DMS153 treated with DMSO at 0.1 percent for 48 hours (cell line): Measurements from ENCODE around the gene NPHP4.

Experiments used
- DNase-seq: peaks from one replicate; lab custom pipeline; 2025; ENCODE audit not compliant: unreplicated experiment; lab: John Stamatoyannopoulos, UW

NPHP4 gene

DNA sequence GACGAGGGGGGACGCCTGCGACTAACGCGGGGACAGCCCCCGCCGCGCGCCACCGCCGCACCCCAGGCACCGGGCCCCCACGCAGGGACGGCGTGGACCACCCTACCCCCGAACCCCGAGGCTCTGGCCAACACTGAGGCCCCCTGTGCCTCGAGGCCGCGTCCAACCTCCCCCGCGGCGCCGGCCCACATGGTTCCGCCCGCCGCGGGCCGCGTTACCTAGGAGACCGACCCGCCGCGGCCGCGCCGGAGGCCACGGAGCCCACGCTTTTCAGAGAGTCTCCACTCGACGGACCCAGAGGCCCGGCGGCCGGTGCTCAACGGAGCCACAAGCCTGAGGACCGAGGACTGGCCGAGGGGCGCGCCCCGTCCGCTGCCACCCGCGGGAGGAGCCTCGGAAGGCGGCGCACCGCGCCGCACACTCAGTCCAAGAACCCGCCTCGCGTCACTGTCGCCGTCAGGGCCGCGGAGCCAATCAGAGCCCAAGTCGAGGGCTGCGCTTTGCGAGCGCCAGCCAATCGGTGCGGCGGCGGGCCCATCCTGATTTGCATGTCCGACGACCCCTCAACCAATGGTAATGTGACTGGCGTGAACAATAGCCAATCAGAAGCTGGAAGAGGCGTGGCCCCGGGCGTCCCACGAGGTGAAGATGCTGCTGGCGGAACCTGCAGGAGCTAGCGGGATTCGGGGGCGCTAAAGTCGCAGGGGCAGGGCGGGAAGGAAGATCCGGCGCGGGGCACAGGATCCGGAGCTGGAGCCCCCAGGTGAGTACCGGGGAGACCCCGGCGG, at the start of gene NPHP4:
Gene NPHP4, minus strand, starts transcription at position 400 of the 788 bp plus-strand sequence. CDS start 6,136 bp downstream, outside the sequence.
- DNase-seq = peak; percentile 95

DNA sequence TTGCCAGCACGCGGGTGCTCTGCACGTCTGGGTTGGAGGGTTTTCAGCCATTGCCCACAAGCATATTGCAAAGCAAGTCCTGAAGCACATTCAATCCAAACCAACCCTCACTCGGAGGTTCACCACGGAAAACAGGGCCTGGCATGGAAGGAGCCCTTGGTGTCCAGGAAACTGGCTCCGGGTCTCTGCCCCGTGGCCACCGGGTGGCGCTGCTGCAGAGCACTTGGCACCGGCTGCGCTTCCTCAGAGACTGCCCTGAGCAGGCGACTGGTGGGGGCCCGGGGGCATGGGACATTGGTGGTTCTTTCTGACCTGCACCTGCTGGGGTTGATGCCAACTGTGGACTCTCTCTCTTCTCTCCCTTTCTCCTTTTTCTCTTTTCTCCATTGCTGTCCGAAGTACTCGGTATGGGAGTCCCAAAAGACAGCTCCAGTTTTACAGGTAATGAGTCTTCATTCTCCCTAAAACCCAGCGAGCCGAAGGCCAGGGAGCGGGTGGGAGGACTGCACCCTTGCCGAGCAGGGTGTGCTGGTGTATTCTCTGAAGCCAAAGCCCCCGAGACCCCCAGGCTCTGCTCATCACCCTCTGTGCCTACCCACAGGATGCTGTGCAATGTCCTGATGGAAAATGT, 49.3 kb upstream of the NPHP4 start:
- no peak for DNase-seq

DNA sequence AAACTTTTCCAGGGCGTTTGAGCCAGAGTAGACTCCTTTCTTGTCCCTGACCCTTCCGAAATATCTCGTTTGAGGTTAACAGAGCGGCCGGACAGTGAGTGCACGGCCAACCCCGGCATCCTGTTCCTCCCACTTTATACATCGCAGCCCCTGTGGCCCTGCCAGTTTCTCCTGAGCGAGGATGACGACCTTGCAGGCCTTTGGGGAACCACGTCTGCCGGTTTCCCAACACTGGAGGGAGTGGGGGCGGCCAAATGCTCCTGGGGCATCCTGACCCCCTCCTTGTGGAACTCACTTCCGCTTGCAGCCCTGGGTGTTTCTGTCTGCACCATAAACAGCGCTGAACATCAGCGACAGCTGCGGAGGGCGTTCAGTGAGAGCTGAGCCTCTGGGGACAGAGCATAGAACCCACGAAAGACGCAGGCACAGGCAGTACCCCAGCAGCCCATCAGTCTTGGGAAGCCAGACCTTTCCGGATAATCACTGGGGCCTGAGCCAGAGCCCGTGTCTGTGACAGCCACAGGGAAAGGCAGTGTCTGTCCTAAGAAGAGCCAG, 48.7 kb upstream of the NPHP4 start:
- no peak for DNase-seq

DNA sequence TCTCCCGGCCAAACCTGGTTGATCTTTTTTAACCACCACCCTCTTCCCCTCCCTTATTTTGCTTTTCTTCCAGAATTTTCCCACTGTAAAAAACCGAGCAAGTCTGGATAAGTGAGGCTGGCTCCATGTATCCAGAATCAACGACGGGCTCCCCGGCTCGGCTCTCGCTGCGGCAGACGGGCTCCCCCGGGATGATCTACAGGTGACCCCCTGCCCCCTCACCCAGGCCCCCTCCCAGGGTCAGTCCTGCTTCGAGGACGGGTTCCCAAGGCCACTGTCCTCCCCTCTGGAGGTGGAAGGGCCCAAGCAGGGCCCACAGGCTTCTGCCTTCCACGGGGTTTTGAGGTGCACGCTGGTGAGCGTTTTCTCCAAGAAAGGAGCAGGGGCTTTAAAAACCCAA, 48.2 kb upstream of the NPHP4 start:
- no peak for DNase-seq

DNA sequence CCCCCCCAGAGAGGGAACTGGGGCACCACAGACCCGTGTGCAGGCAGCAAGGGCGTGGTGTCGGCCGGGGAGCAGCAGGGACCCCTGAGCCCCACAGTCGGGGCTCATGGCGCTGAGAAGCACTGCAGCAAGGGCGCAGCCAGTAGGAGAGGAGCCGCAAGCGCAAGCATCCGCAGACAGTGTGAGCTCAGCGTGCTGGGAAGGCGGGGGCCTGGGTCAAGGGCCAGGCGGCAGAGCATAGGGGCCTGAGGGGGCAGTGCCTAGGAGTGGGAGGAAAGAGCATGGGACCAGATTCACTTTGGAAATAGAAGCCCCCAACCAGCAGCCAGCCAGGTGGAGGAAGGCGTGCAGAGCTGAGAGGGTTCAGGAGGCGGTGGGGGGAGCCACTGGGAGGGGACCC, 46.8 kb upstream of the NPHP4 start:
- no peak for DNase-seq

DNA sequence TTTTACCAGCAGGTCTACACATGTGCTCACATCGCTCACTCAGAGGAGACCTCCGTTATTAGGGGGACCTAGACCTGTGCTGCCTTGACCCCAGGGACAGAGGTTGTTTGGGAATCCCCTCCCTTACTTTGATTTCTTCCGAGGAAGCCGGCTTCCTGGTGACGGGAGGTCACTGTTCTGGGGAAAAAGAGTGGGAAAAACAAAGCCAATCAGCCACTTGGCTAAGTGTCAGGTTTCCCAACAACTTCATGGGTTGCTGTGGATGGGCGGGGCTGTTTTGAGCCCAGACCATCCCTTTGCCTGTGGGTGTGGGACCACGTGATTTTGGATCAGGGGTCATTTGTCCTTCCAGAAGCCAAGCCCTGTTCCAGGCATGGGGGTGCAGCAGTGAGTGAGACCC, 46.4 kb upstream of the NPHP4 start:
- DNase-seq = no peak

DNA sequence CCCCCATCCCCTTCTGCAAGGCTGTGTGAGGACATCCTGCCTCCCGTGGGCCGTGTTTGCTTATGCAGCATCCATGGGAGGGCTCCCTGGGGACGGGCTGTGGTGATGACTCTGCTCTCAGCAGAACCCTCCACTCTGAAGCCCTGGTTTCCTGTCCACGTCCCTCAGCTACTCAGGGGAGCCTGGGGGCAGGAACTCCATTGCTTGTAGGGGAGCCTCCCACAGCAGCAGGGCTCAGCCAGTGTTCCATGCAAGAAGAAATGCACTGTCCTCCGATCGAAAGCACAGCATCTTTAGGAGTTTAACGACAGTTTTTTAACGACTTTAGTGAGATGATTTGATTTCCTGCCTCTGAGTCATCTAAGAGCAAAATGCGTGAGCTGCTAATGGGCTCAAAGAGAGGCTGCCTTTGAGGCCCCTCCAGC, 45.1 kb upstream of the NPHP4 start:
- DNase-seq = peak; percentile 45

DNA sequence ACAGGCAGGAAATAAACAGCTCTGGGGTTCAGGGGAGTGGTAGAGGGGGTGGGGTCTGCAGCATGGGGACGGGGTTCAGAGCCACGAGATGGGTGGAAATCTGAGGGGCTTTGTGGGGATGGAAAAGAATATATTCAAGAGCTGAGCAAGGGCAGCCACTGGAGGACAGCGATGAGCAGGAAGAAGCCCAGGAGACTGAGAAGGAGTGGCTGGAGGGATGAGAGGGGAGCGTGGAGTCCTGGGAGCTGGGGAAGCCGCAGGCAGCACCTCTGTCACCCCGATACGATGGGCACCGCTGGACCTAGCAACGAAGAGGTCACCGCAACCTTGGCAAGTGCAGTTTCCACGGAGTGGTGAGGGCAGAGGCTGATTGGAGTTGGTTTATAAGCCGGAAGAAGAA, 43.5 kb upstream of the NPHP4 start:
- DNase-seq = no peak

DNA sequence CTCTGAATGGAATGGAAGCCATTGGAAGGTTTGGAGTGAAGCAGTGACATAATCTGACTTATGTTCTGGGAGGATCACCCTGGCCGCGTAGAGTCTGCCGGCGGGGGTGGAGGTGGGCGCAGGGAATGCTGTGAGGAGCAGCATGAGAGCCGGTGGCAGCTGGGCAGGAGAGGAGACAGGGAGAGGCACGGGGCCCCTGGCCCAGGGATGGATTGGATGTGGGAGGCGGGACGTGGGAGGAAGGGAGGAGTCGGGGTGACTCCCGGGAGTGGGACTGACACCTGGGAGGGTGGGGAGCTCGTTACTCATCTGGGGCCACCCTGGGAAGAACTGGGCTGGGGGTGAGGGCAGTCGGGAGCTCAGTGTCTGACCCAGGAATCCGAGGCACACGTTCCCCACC, 43.1 kb upstream of the NPHP4 start:
- DNase-seq = no peak

DNA sequence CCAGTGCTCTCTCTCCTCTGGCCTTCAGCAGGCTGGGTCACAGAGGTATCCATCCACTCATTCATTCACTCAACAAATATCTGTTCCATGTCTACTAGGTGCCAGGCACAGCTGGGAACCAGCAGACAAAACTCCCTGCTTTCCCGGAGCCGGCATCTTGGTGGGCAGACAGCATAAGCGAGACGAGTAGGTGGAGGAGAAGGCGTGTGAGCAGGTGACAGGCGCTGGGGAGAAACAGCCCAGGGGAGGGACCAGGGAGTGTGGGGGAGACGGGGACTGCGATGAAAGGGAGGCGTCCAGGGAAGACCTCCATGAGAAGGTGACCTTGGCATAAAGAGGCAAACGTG, 42.5 kb upstream of the NPHP4 start:
- no peak for DNase-seq

DNA sequence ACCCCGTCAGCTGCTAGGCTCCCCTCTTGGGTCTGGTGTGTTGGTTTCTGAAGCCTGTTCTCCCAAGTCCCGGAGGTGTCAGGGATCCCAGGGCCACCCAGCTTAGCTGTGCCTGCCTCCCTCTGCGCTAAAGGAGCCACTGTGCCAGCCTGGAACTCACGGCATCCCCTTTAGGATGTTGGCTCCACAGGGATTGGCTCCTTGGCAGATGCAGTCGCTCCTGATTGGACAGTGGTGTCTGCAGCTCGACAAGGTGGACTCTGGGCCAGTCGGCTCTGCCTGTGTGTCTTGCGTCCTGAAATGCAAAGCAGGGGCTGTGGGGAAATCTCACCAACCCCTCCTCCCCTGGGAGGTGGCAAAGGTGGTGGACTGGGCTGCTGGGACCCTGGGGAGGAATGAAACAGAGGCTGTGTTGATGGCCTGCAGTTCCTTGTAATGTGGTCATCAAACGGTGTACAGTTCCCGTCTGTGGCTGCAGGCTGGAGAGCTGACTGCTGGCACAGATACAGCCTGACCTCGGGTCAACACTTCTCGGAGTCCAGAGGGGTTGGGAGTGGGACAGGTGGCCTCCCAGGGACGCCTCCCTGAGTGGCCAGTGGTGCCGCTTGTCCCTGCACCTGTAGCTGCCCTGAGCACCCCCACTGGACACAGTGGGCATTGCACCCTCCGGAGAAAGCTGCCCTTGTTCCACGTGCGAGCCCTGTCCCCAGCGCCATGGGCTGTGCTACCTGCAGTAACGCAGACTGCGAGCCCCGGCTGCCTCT, 41.9 kb upstream of the NPHP4 start:
- no peak for DNase-seq

DNA sequence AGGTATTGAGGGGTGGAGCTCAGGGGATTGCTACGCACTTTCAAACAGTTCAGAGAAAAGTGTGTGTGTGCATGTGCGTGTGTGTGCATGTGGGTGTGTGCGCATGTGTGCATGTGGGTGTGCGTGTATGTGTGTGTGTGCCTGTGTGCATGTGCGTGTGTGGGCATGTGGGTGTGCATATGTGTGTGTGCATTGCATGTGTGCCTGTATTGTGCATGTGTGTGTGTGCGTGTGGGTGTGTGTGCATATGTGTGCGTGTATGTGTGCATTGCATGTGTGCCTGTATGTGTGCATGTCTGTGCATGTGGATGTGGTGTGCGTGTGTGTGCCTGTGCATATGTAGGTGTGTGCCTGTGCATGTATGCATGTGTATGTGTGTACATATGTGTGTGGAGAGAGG, 40.9 kb upstream of the NPHP4 start:
- DNase-seq = no peak

DNA sequence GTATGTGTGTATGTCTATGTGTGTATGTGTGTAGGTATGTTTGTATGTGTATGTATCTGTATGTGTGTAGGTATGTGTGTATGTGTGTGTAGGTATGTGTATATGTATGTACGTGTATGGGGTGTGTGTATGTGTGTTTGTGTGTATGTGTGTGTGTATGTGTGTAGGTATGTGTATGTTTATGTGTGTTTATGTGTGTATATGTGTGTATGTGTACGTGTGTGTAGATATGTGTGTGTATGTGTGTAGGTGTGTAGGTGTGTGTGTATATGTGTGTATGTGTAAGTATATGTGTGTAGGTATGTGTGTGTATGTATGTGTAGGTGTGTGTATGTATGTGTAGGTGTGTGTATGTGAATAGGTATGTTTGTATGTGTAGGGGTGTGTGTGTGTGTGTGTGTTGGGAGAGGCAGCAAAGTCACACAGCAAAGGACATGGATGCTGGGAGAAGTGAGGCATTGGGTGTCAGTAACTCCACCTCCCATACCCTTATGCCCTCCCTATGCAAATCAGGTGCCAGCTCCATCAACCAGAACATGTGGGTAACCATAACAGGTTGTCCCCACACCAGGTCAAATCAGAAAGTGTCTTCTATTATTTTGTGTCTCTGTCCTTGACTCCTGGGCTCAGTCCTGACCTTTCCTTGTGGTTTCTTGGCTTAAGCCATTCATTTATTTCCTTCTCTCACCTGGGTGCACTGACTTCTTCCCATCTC, 38.5 kb upstream of the NPHP4 start:
- DNase-seq = no peak

DNA sequence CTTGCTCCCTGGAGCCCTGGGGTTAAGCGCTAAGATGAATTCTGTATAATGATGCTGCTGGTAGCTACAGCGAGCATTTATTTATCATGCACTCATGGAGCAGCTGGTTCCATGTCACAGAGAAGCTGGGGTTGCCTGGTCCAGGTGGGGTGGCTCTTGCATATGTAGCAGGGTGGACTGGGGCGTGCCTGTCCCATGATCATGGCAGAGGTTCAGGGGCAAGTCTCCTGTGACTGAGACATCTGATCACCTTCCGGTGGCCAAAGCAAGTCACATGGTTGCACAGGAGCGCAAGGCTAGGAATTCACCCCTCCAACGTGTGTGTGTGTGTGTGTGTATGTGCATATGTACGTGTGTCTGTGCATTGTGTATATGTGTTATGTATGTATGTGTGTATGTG, 37.9 kb upstream of the NPHP4 start:
- DNase-seq = no peak

DNA sequence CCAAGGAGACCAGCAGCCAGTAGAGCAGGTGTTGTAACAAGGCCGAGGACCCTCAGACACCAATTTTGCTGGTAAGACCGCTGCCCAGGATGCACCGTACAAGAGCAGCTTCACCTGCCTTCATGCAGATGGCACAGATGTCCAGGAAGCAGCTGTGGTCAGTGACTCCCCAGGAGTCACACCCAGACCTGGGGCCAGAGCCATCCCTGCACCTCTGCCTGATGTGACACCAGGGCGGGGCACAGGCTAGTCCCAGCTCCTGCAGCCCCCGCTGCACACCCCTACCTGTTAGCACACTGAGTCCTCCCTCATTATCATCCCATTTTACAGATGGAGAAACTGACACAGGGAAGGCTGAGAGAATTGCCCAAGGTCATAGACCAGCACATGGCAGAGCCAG, 37.1 kb upstream of the NPHP4 start:
- DNase-seq = no peak

DNA sequence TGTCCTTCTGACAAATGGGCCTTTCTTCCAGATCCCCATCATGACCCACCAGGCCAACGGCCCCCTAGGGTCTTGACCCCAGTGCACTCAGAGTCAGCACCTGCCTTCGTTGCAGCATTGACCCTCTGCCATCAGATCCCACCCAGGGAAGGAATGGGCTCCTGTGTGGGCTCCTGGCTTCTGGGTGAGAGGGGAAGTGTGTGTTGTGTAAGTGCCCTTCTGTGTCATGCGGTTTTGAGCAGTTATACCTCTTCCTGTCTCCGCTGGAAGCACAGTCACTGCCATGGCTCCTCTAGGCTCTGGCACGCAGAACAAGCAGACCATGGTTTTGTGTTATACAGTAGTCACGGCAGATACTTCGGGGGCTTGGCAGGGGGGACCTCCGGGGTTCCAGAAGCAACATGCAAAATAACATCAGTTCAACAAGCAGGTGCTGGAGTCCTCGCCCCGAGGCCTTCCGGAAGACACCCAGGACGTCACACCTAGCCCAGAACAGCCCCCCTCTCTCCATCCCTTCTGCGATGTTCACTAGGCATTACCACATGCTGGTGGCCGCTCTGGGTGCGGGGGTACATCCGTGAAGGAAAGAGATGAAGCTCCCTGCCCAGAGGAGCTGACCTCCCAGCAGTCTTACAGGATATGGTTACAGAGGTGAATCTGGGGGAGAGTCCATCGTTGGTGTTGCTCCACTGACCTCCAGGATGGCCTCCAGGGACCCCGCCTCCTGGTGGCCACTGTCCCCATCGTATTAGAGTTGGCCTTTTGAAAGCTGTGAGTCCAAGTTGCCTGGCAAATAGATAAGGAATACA, 36.0 kb upstream of the NPHP4 start:
- DNase-seq = no peak

DNA sequence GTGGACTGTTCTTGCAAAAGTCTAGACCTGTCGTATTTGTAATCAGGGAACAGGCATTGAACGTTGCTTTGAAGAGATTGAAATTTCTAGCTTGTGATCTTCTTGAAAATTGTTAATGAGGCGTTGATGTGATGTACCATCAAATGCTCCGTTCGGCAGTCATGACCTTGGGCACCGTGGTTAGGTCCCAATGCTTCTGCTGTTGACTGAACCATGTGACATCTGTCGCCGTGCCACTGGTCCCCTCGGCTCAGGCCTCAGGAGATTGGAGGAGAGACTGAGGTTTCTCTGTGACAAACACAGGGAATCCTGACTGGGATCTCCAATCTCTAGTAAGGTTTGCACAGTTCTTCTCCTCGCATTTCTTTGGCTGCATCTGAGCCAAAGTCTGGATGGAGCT, 35.4 kb upstream of the NPHP4 start:
- DNase-seq = no peak

DNA sequence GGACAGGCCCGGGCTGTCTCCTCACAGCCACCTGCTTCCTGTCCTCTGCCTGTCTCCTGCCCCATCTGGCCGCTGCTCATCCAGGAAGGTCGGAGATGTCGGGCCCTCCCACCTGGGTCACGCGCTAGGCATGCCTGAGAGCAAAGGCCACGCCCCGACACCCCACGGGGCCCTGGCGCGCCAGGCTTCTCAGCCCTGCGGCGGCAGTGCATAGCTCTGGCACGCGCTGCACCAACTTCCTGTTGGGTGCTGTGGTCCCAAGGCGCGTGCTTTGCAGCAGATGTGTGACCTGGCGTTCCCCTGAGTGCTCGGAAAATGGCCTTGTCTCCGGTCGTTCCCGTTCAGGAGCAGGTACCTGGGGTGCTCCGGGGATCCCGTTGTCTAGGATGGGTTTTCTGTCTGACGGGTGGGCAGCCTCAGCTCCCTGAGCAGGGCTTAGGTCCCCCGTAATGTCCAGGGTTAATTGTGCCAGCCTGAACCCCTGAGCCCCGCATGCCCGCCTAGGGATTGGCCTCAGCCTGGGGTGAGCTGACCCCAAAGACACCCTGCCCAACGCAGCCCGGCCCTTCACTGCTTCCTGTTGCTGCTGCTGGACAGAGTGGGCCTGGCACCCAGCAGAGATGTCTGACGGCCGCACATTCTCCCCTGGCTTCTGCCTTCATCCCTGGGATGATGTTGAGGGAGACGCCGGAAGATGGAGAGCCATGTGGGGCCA, 34.0 kb upstream of the NPHP4 start:
- DNase-seq = peak; percentile 81

DNA sequence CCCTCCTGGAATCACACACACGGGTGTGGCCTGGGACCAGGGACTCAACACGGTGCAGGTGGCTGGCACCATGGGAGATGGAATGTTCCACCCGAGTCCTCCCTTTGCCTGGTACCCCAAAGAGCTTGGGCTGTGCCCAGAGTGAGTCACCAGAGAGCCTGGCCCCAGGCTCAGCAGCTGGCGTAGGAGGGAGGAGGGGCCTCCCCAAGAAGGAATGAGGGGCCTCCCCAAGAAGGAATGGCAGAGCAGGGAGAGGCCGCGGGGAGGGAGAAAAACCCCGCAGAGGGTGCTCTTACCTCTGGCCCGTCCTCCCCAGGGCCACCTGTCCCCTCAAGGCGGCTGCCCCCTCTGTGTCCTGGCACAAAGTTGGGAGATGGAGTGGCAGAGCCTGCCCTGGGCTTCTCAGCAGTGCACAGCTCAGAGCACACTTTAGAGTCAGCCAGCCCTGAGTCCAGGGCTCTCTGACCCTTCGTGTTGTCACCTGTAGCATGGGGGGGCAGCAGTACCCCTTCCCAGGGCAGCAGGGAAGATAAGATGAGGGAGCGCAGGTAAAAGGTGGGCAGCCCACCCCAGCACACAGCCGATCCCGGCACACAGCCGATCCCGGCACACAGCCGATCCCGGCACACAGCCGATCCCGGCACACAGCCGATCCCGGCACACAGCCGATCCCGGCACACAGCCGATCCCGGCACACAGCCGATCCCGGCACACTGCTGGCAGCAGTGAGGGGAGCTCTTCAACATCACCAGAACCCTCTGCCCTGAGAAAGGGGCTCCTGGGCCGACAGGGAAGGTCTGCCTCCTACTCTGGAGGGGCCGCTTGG, 33.3 kb upstream of the NPHP4 start:
- no peak for DNase-seq
